Endothelial cell (in vitro differentiated cells): Measurements from ENCODE around the gene CPA5. TPM values are rescaled to one million over a fixed set of nuclear protein-coding genes. Genes with fewer than 3 reads are reported as not detected.
A peak's percentile ranks its signal among the peaks of the same experiment; 100 is the strongest.

Experiments
- DNase-seq: peaks from one replicate; pipeline ENCODE4 v3.0.0; 2021; ENCODE audit warnings: low spot score
- H3K27ac Mint-ChIP-seq: one replicate; pipeline ENCODE4 v1.8.0; 2021; ENCODE audit warnings: mixed read lengths, inconsistent platforms; ENCODE audit not compliant: unreplicated experiment
- H3K27me3 Mint-ChIP-seq: one replicate; pipeline ENCODE4 v1.8.0; 2021; ENCODE audit warnings: mild to moderate bottlenecking, moderate library complexity, mixed read lengths, inconsistent platforms; ENCODE audit not compliant: unreplicated experiment
- H3K36me3 Mint-ChIP-seq: one replicate; pipeline ENCODE4 v1.8.0; 2021; ENCODE audit warnings: mild to moderate bottlenecking, low read depth, mixed read lengths, inconsistent platforms; ENCODE audit not compliant: unreplicated experiment
- H3K4me1 Mint-ChIP-seq: one replicate; pipeline ENCODE4 v1.8.0; 2021; ENCODE audit warnings: mild to moderate bottlenecking, mixed read lengths, inconsistent platforms; ENCODE audit not compliant: unreplicated experiment
- H3K4me3 Mint-ChIP-seq: one replicate; pipeline ENCODE4 v1.8.0; 2021; ENCODE audit warnings: mild to moderate bottlenecking, mixed read lengths, inconsistent platforms; ENCODE audit not compliant: unreplicated experiment
- H3K9me3 Mint-ChIP-seq: one replicate; pipeline ENCODE4 v1.8.0; 2021; ENCODE audit warnings: mixed read lengths, inconsistent platforms; ENCODE audit not compliant: unreplicated experiment
- total RNA-seq: library from RNA; stranded (reverse); fragmentation: NEBNext Ultra II Directional; extraction: Animal tissue kit (Norgen Biotek cat#: 25700); gene quantifications from one replicate; pipeline ENCODE4 v1.2.1, GENCODE V29; 2021; ENCODE audit not compliant: unreplicated experiment
- TF ChIP-seq, protein P1 (sequence below): fragments of 200-600 bp; sonication (generic); IDR thresholded peaks from one replicate; pipeline ENCODE4 v1.5.0; 2021; ENCODE audit warnings: antibody characterized with exemption; ENCODE audit not compliant: unreplicated experiment

CPA5 gene
- total RNA-seq, 1 donor from 2014 or later = not detected

DNA sequence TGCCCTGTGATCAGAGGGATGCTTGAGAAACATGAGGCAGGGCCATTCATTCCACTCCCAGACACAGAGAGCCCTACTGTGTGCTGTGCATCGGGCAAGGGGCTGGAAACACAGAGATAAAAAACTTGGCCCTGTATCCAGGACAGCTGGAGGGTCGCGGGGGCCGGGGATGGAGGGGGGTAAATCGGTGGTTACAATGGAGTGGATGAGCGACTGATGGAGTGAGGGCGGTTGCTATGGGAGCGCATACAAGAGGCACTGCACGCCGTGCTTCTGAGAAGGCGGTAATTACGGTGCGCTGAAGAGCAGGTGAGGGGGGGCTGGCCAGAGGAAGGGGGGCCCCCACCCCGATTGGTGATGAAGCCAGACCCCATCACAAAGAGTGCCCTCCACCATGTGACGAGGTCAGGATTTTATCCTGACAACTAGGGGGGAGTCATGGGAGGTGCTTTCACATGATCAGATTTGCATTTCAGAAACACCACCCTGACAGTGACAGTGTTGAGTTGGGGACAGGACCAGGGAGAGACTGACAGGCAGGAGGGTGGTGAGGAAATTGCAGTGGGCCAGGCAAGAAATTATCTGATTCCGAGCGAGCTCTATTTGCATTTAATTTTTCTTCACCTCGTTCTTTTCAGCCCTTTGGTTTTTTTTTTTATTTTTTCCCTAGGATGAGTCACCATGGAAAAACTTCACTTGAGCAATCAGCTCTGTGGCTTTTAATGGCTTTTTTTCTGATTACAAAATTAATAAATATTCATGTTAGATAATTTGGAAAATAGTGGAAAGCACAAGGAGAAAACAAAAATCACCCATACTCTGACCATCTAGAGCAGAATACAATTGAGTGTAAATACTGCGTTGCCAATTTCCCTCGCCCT, 7.8 kb downstream of the CPA5 start:
- TF ChIP-seq, protein P1, sequence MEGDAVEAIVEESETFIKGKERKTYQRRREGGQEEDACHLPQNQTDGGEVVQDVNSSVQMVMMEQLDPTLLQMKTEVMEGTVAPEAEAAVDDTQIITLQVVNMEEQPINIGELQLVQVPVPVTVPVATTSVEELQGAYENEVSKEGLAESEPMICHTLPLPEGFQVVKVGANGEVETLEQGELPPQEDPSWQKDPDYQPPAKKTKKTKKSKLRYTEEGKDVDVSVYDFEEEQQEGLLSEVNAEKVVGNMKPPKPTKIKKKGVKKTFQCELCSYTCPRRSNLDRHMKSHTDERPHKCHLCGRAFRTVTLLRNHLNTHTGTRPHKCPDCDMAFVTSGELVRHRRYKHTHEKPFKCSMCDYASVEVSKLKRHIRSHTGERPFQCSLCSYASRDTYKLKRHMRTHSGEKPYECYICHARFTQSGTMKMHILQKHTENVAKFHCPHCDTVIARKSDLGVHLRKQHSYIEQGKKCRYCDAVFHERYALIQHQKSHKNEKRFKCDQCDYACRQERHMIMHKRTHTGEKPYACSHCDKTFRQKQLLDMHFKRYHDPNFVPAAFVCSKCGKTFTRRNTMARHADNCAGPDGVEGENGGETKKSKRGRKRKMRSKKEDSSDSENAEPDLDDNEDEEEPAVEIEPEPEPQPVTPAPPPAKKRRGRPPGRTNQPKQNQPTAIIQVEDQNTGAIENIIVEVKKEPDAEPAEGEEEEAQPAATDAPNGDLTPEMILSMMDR = no peak
- H3K27ac Mint-ChIP-seq = no peak overlapping the region
- H3K4me1 Mint-ChIP-seq = peaks cover 28% of the 10 kb centered on the region

GRCh38 chr7:130353196-130353595, 8.6 kb downstream of the CPA5 start:
- H3K27me3 Mint-ChIP-seq = peaks cover 3% of the 10 kb centered on the region
- H3K4me3 Mint-ChIP-seq = no peak overlapping the region
- H3K27ac Mint-ChIP-seq = peak overlapping the region; percentile 1

More for the DNA sequence above, 7.8 kb downstream of the CPA5 start:
- Mint-ChIP-seq H3K9me3 (no peaks in the 10 kb centered on the region), H3K4me3 (no peak overlapping the region), H3K27me3 (peaks cover 9% of the 10 kb centered on the region), H3K36me3 (no peaks in the 10 kb centered on the region)
- DNase-seq = no peak

DNA sequence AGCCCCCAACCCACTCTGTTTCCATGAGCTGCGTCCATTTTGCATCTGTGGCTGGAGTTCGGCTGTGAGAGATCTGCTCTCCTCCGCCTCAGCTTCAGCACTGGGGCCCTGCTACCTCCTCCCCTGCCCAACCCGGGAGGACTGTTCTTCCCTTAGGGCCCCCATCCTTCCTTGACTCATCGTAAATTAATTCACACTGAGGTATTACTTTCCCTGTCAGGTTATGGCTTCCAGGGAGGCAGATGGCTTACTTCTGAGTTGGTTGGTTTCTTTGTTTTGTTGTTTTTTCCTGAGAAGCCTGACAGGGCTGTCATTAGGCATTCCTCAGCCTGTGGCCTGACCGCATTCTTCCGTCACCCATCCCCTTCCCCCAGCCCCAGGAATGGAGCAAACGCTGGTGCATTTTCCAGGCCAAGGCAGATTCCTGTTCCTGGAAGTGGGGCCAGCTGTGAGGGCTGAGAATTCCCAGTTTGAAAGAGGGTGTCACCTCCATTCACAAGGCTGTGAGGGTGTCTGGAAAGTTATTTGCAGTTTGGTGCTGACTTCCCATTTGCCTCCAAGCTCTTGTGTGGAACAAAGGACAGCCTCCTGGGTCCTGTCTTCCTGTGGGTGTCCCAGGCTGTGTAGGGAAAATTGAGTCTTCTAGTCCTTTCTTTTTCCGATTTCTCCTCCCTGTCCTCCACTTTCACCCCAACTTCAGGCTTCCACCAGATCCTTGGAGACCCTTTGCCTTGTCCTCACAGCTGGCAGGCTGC, 11.7 kb downstream of the CPA5 start:
- Mint-ChIP-seq H3K27ac (peak overlapping the region; percentile 83), H3K36me3 (peaks cover 6% of the 10 kb centered on the region), H3K4me1 (peaks cover 16% of the 10 kb centered on the region), H3K9me3 (peaks cover 7% of the 10 kb centered on the region), H3K4me3 (no peak overlapping the region), H3K27me3 (no peaks in the 10 kb centered on the region)
- peak; percentile 48 for DNase-seq
- TF ChIP-seq, protein P1 = no peak

More at GRCh38 chr7:130353196-130353595, 8.6 kb downstream of the CPA5 start:
- Mint-ChIP-seq H3K36me3 (no peaks in the 10 kb centered on the region), H3K9me3 (no peaks in the 10 kb centered on the region), H3K4me1 (peaks cover 28% of the 10 kb centered on the region)
- no peak for DNase-seq
- TF ChIP-seq, protein P1 = no peak

- Mint-ChIP-seq H3K9me3 (peaks cover 7% of the 10 kb centered on the region), H3K4me3 (no peak overlapping the region), H3K4me1 (peaks cover 10% of the 10 kb centered on the region), H3K27ac (peak overlapping the region; percentile 83), H3K27me3 (no peaks in the 10 kb centered on the region), H3K36me3 (peaks cover 8% of the 10 kb centered on the region)
- TF ChIP-seq, protein P1 = no peak
- DNase-seq = no peak
These were observed 12.4 kb downstream of the CPA5 start for GRCh38 chr7:130356876-130357611.
